GM23248 (cell line): ENCODE measurements around the gene VWA5B2. TPM values are rescaled to one million over a fixed set of nuclear protein-coding genes. Genes with fewer than 3 reads are reported as not detected.

ENCODE experiments used
- DNase-seq: peaks from one replicate; pipeline ENCODE4 v3.0.0-alpha.2; 2015
- H2AFZ ChIP-seq: fragments of 200-600 bp; sonication (generic); 2 replicates; pipeline ENCODE4 v1.6.1; 2016; ENCODE audit warnings: antibody characterized with exemption
- H3F3A ChIP-seq: fragments of 200-600 bp; sonication (generic); 2 replicates; pipeline ENCODE4 v1.6.1; 2016; ENCODE audit warnings: mild to moderate bottlenecking, antibody characterized with exemption, mixed run types; ENCODE audit not compliant: insufficient read depth
- H3K27ac ChIP-seq: fragments of 200-600 bp; sonication (generic); 2 replicates; pipeline ENCODE4 v1.5.1; 2016; ENCODE audit warnings: mild to moderate bottlenecking
- H3K27me3 ChIP-seq: fragments of 200-600 bp; sonication (generic); replicated peaks from 2 replicates; pipeline ENCODE4 v1.6.1; 2016; ENCODE audit warnings: mild to moderate bottlenecking; ENCODE audit not compliant: insufficient read depth
- H3K36me3 ChIP-seq: fragments of 200-600 bp; sonication (generic); 2 replicates; pipeline ENCODE4 v1.6.1; 2016; ENCODE audit warnings: low read depth, mild to moderate bottlenecking
- H3K4me1 ChIP-seq: fragments of 200-600 bp; sonication (generic); 2 replicates; pipeline ENCODE4 v1.6.1; 2016; ENCODE audit warnings: mild to moderate bottlenecking; ENCODE audit not compliant: insufficient read depth
- H3K4me2 ChIP-seq: fragments of 200-600 bp; sonication (generic); one replicate; pipeline ENCODE4 v1.6.1; 2016; ENCODE audit warnings: mild to moderate bottlenecking; ENCODE audit not compliant: unreplicated experiment
- H3K4me3 ChIP-seq: fragments of 200-600 bp; sonication (generic); 2 replicates; pipeline ENCODE4 v1.5.1; 2016; ENCODE audit warnings: mild to moderate bottlenecking
- H3K79me2 ChIP-seq: fragments of 200-600 bp; sonication (generic); 2 replicates; pipeline ENCODE4 v1.6.1; 2016; ENCODE audit warnings: mild to moderate bottlenecking; ENCODE audit not compliant: insufficient read depth
- H3K9ac ChIP-seq: fragments of 200-600 bp; sonication (generic); 2 replicates; pipeline ENCODE4 v1.6.1; 2016; ENCODE audit warnings: mild to moderate bottlenecking
- H3K9me2 ChIP-seq: fragments of 200-600 bp; sonication (generic); 2 replicates; pipeline ENCODE4 v1.6.1; 2016; ENCODE audit warnings: mixed run types, mild to moderate bottlenecking, moderate library complexity; ENCODE audit not compliant: insufficient read depth
- H3K9me3 ChIP-seq: fragments of 200-600 bp; sonication (generic); one replicate; pipeline ENCODE4 v1.6.1; 2017; ENCODE audit warnings: low read depth
- H4K20me1 ChIP-seq: fragments of 200-600 bp; sonication (generic); 2 replicates; pipeline ENCODE4 v1.6.0; 2016; ENCODE audit not compliant: insufficient read depth
- EZH2 ChIP-seq: fragments of 200-600 bp; sonication (generic); IDR thresholded peaks from 2 replicates; pipeline ENCODE4 v1.6.1; 2018; ENCODE audit warnings: antibody characterized with exemption, mild to moderate bottlenecking; ENCODE audit not compliant: insufficient read depth, poor library complexity, severe bottlenecking
- EZH2phosphoT487 ChIP-seq: fragments of 200-600 bp; sonication (generic); IDR thresholded peaks from 2 replicates; pipeline ENCODE4 v1.6.1; 2018; ENCODE audit warnings: antibody characterized with exemption, moderate library complexity, mild to moderate bottlenecking, low read depth; ENCODE audit not compliant: insufficient read depth
- WGBS, 2 experiments: methylation state at CpG; one replicate each; pipeline ENCODE4 v1.1.6; 2015 to 2017; ENCODE audit warnings: low lambda C conversion rate in 2 of 2, low coverage in 1 of 2; ENCODE audit errors: missing lambda C conversion rate in 2 of 2; 5-methylcytosine and 5-hydroxymethylcytosine counted together
- in situ Hi-C: fragments of 300-500 bp; cut with MboI; formaldehyde crosslinking; loops from 2 replicates; pipeline ENCODE4 v1.15.0; 2020
- polyA plus RNA-seq: library from polyadenylated mRNA; unstranded; fragments of >200 nt; fragmentation: Nextera tagmentation; extraction: Ambion mirVana; gene quantifications from 2 replicates; pipeline ENCODE4 v1.2.1, GENCODE V29; 2016
- total RNA-seq: library from RNA; depleted of rRNA; stranded (reverse); fragments of >200 nt; shearing (Covaris generic); gene quantifications from 2 replicates; pipeline ENCODE4 v1.2.3, GENCODE V29; 2014

The VWA5B2 gene
- total and polyA plus RNA-seq, 2 experiments from 2014 or later, result not detected

GRCh38 chr3:184272269-184272668 is 42.9 kb downstream of the VWA5B2 start:
- Histone ChIP-seq H3F3A (no peaks in the 10 kb centered on the region), H3K27ac (no peak overlapping the region), H3K79me2 (no peaks in the 10 kb centered on the region), H2AFZ (no peak overlapping the region), H3K27me3 (peaks cover 4% of the 10 kb centered on the region; the same call in 1 of the 2 replicates), H3K4me3 (no peak overlapping the region), H3K4me2 (no peak overlapping the region), H3K9me2 (no peaks in the 10 kb centered on the region), H4K20me1 (no peaks in the 10 kb centered on the region), H3K36me3 (no peaks in the 10 kb centered on the region), H3K9me3 (no peaks in the 10 kb centered on the region), H3K4me1 (no peaks in the 10 kb centered on the region), H3K9ac (no peak overlapping the region)
- in situ Hi-C loops, result no loop called here
- DNase-seq, result no peak
- TF ChIP-seq EZH2phosphoT487, result no peak
- no peak for TF ChIP-seq EZH2
- 27% methylated on average over 1 of the region's 1 CpG; no CpG with 5 or more reads in 1 of the 2 experiments for WGBS, 2 experiments

GRCh38 chr3:184275381-184275701 is 46.0 kb downstream of the VWA5B2 start:
- Histone ChIP-seq H3K9ac (no peak overlapping the region), H3K36me3 (no peaks in the 10 kb centered on the region), H3K4me2 (no peak overlapping the region), H3K4me3 (peak overlapping the region; percentile 40; the same call in 1 of the 2 replicates), H3F3A (no peaks in the 10 kb centered on the region), H3K27me3 (peaks cover 16% of the 10 kb centered on the region), H2AFZ (no peak overlapping the region), H3K9me2 (no peaks in the 10 kb centered on the region), H3K4me1 (no peaks in the 10 kb centered on the region), H3K9me3 (no peaks in the 10 kb centered on the region), H3K27ac (no peak overlapping the region), H3K79me2 (no peaks in the 10 kb centered on the region), H4K20me1 (no peaks in the 10 kb centered on the region)
- in situ Hi-C loops, result no loop called here
- WGBS, 2 experiments, result 62 to 63% methylated on average over 12 of the region's 12 CpGs
- DNase-seq, result no peak
- TF ChIP-seq EZH2 (no peak), EZH2phosphoT487 (no peak)

GRCh38 chr3:184275961-184276910 is 46.9 kb downstream of the VWA5B2 start, which contains the start of gene ECE2:
TSS of gene ECE2 (plus strand) at chr3:184276022. CDS start at chr3:184276154, 132 bp downstream.
- H3K9me2 ChIP-seq, result no peaks in the 10 kb centered on the region
- no peak within 1 kb of the TSS for H2AFZ ChIP-seq
- H3K36me3 ChIP-seq, result no peaks in the 10 kb centered on the region
- no peak within 1 kb of the TSS for H3K4me2 ChIP-seq
- WGBS, 2 experiments, result 11 to 24% methylated on average over 19 to 55 of the region's 65 CpGs
- DNase-seq, result peak; percentile 66
- in situ Hi-C loops, result no loop called here
- no peaks in the 10 kb centered on the region for H3K4me1 ChIP-seq
- H3K4me3 ChIP-seq, result peak within 1 kb of the TSS; percentile 40; the same call in 1 of the 2 replicates
- H3K79me2 ChIP-seq, result no peaks in the 10 kb centered on the region
- no peaks in the 10 kb centered on the region for H3K9me3 ChIP-seq
- peak; percentile 12 for TF ChIP-seq EZH2
- no peak for TF ChIP-seq EZH2phosphoT487
- H3K9ac ChIP-seq, result no peak within 1 kb of the TSS
- peaks cover 16% of the 10 kb centered on the region for H3K27me3 ChIP-seq
- H3K27ac ChIP-seq, result no peak within 1 kb of the TSS
- H3F3A ChIP-seq, result no peaks in the 10 kb centered on the region
- no peaks in the 10 kb centered on the region for H4K20me1 ChIP-seq

- WGBS, 2 experiments, result 75 to 84% methylated on average over 6 of the region's 6 CpGs
- in situ Hi-C loops, result no loop called here
- H3F3A ChIP-seq, result no peaks in the 10 kb centered on the region
- H3K27ac ChIP-seq, result no peak overlapping the region
- peaks cover 16% of the 10 kb centered on the region for H3K27me3 ChIP-seq
- no peak overlapping the region for H3K9ac ChIP-seq
- no peaks in the 10 kb centered on the region for H3K79me2 ChIP-seq
- H3K4me3 ChIP-seq, result no peak overlapping the region
- H3K9me2 ChIP-seq, result no peaks in the 10 kb centered on the region
- no peak for TF ChIP-seq EZH2
- TF ChIP-seq EZH2phosphoT487, result no peak
- no peak overlapping the region for H3K4me2 ChIP-seq
- no peaks in the 10 kb centered on the region for H3K36me3 ChIP-seq
- H2AFZ ChIP-seq, result no peak overlapping the region
- no peaks in the 10 kb centered on the region for H3K4me1 ChIP-seq
- DNase-seq, result no peak
- H3K9me3 ChIP-seq, result no peaks in the 10 kb centered on the region
- no peaks in the 10 kb centered on the region for H4K20me1 ChIP-seq
Observed at GRCh38 chr3:184277366-184277765, 48.0 kb downstream of the VWA5B2 start.
